ENCODE results near the gene KLHL8. TPM values are rescaled to one million over a fixed set of nuclear protein-coding genes. Genes with fewer than 3 reads are reported as not detected.
"Not testable (repeated sequence)": the region's sequence is repeated elsewhere in the genome, so short reads cannot be mapped to it uniquely, and the experiment has no call there.

Gene KLHL8
- total RNA-seq, 2 donors from 2014 or later = 4.9 to 12.2 TPM

DNA sequence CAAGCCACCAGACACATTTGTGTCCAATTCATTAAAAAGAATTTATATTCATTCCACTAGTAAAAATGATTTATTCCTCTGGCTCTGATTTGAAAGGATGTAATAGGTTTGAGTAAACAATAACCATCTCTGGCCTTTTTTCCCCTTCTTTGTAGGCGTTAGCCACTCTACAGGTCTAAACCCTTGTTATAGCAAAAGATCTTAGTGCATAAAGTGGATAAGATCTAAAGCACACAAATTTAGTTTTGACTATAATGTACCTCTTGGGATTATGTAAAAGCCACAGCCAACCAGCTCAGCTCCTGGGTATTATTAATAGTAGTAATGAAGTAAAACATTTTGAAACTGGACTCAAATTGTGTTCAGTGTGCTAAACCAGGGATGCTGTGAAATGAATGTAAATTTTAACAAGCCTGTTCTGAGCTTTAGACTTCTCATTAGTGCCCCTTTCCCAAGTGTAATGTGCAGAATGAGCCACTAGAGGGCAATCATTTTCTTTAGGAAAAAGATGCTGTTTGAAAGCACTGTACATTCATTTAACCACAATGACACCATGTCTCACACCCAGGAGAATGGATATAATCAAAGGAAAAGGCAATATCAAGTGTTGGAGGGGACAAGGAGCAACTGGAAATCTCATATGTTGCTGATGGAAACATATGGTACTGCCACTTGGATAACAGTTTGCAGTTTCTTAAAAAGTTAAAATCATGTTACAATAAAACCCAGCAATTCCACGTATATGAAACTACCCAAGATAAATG, 69.7 kb downstream of the KLHL8 start:
- no peak overlapping the region for H3K4me3 ChIP-seq
- H3K27ac ChIP-seq = no peak overlapping the region
- H3K27me3 ChIP-seq (replicated peaks; ENCODE audit: insufficient read depth) = no peaks in the 10 kb centered on the region
- DNase-seq (ENCODE audit: low spot score) (peak; percentile 10), ATAC-seq (ENCODE audit: insufficient number of reproducible peaks, low FRiP score, low read depth) (peak; percentile 61)
- TF ChIP-seq, protein P1, sequence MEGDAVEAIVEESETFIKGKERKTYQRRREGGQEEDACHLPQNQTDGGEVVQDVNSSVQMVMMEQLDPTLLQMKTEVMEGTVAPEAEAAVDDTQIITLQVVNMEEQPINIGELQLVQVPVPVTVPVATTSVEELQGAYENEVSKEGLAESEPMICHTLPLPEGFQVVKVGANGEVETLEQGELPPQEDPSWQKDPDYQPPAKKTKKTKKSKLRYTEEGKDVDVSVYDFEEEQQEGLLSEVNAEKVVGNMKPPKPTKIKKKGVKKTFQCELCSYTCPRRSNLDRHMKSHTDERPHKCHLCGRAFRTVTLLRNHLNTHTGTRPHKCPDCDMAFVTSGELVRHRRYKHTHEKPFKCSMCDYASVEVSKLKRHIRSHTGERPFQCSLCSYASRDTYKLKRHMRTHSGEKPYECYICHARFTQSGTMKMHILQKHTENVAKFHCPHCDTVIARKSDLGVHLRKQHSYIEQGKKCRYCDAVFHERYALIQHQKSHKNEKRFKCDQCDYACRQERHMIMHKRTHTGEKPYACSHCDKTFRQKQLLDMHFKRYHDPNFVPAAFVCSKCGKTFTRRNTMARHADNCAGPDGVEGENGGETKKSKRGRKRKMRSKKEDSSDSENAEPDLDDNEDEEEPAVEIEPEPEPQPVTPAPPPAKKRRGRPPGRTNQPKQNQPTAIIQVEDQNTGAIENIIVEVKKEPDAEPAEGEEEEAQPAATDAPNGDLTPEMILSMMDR (IDR thresholded peaks at IDR 0.05) = peak; percentile 92
- peaks cover 0 to 5% of the 10 kb centered on the region in 2 donors for H3K4me1 ChIP-seq (ENCODE audit: control insufficient read depth in 1 of 2, low read depth in 2 of 2)
- H3K9me3 ChIP-seq = no peaks in the 10 kb centered on the region
- H3K36me3 ChIP-seq = no peaks in the 10 kb centered on the region

DNA sequence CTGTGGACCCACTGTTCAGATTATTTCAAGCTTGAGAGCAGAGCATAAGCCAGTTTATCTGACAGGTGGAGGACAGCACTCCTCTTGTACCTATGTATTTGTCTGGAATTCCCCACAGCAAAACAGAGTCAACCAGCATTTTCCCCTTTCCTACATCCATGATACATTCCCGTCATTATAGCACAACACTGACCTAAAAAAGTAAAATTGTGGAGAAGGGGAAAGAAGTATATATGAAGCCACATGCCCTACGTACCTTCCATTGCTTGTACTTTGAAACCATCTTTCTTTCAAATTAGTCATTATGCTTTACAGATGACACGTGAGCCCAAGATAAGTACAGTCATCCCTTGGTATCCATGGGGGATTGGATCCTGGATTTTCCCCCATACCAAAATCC, 73.3 kb downstream of the KLHL8 start:
- Histone ChIP-seq H3K4me1 (ENCODE audit: control insufficient read depth in 1 of 2, low read depth in 2 of 2) (peaks cover 0 to 5% of the 10 kb centered on the region in 2 donors), H3K4me3 (no peak overlapping the region), H3K9me3 (no peaks in the 10 kb centered on the region), H3K27me3 (replicated peaks; ENCODE audit: insufficient read depth) (no peaks in the 10 kb centered on the region), H3K27ac (no peak overlapping the region), H3K36me3 (no peaks in the 10 kb centered on the region)
- TF ChIP-seq, protein P1 (IDR thresholded peaks at IDR 0.05) = no peak
- no peak for DNase-seq (ENCODE audit: low spot score)
- ATAC-seq (ENCODE audit: insufficient number of reproducible peaks, low FRiP score, low read depth) = no peak

DNA sequence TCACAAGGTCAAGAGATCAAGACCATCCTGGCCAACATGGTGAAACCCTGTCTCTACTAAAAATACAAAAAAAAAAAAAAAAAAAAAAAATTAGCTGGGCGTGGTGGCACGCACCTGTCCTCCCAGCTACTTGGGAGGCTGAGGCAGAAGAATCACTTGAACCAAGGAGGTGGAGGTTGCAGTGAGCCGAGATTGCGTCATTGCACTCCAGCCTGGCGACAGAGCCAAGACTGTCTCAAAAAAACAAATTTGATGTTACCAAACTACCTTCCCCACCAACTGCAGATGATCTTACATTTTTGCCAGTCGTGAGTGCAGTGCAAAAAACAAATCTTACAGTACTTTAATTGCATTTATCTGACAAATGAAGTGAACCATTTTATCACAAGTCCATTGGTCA, 74.5 kb downstream of the KLHL8 start:
- ATAC-seq (ENCODE audit: insufficient number of reproducible peaks, low FRiP score, low read depth); H3K9me3 ChIP-seq; H3K4me3 ChIP-seq; H3K36me3 ChIP-seq; DNase-seq (ENCODE audit: low spot score); H3K27me3 ChIP-seq (replicated peaks; ENCODE audit: insufficient read depth); H3K27ac ChIP-seq; H3K4me1 ChIP-seq (ENCODE audit: control insufficient read depth in 1 of 2, low read depth in 2 of 2): not testable (repeated sequence)

DNA sequence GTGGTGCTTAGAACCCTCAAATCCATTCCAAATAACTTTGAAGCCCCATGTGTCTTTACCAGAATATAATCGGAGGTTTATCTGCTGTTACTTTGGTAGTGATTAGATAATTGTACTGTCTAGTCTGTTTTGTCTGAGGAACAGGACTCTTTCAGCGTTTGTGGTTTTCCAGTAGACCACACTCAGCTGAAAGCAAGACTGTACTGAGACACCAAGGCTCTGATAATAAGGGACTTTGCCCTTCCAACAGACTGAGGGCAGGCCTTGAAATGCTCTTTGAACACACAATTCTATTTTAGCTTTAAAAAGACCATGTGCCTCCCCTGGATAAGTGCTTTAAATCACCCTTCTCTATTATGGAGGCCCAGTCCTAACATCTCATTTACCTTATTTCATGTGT, 76.1 kb downstream of the KLHL8 start:
- H3K4me3 ChIP-seq = no peak overlapping the region
- H3K9me3 ChIP-seq = no peaks in the 10 kb centered on the region
- no peaks in the 10 kb centered on the region for H3K4me1 ChIP-seq (ENCODE audit: control insufficient read depth in 1 of 2, low read depth in 2 of 2)
- H3K27me3 ChIP-seq (replicated peaks; ENCODE audit: insufficient read depth) = no peaks in the 10 kb centered on the region
- TF ChIP-seq, protein P1 (IDR thresholded peaks at IDR 0.05) = no peak
- ATAC-seq (ENCODE audit: insufficient number of reproducible peaks, low FRiP score, low read depth) (no peak), DNase-seq (ENCODE audit: low spot score) (no peak)
- peaks cover 5% of the 10 kb centered on the region for H3K36me3 ChIP-seq
- no peak overlapping the region for H3K27ac ChIP-seq

DNA sequence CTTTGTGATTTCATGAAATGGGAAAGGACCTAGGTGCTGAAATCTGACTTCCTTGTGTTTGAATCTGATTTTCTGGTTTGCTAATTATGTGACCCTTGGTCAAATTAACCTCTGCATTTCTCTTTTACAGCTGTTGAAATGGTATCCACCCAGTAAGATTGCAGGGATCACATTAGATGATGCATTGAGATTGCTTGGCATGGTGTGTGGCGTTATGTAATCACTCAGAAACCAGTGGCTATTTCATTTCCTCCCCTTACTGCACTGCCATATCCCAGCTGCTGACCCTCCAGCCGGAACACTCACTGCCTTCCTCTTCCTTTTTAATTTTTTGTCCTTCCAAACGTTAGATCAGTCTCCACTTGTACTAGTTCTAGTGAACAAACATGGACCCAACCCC, 79.0 kb downstream of the KLHL8 start:
- TF ChIP-seq, protein P1 (IDR thresholded peaks at IDR 0.05) = no peak
- Histone ChIP-seq H3K4me1 (ENCODE audit: control insufficient read depth in 1 of 2, low read depth in 2 of 2) (no peaks in the 10 kb centered on the region), H3K9me3 (no peaks in the 10 kb centered on the region), H3K27me3 (replicated peaks; ENCODE audit: insufficient read depth) (no peaks in the 10 kb centered on the region), H3K36me3 (peaks cover 11% of the 10 kb centered on the region), H3K4me3 (no peak overlapping the region), H3K27ac (no peak overlapping the region)
- DNase-seq (ENCODE audit: low spot score) (no peak), ATAC-seq (ENCODE audit: insufficient number of reproducible peaks, low FRiP score, low read depth) (no peak)

DNA sequence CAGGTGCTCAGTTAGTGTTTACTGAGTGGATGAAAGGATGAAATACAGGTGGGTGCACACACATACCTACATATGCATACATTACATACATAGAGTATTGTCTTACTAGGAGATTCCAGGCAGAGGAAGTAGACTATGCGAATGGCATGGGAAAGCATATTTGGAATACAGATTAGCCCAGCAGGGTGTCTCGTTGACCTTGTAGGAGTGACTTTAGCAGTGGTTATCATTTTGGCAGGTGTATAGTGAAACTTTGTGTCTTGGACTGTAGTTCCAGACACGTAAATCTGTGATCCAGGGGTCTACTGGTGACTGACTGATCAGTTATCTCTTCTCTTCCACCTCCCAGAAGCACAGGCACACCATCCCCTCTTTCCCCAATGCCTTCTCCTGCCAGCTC, 86.3 kb downstream of the KLHL8 start:
- Histone ChIP-seq H3K27me3 (replicated peaks; ENCODE audit: insufficient read depth) (no peaks in the 10 kb centered on the region), H3K4me1 (ENCODE audit: control insufficient read depth in 1 of 2, low read depth in 2 of 2) (peaks cover 0 to 13% of the 10 kb centered on the region in 2 donors), H3K36me3 (peaks cover 34% of the 10 kb centered on the region), H3K27ac (no peak overlapping the region), H3K4me3 (no peak overlapping the region), H3K9me3 (no peaks in the 10 kb centered on the region)
- TF ChIP-seq, protein P1 (IDR thresholded peaks at IDR 0.05) = no peak
- DNase-seq (ENCODE audit: low spot score) (no peak), ATAC-seq (ENCODE audit: insufficient number of reproducible peaks, low FRiP score, low read depth) (no peak)
